Right renal cortex interstitium (tissue), 3 donors: Measurements from ENCODE around the gene ARL4C. TPM values are rescaled to one million over a fixed set of nuclear protein-coding genes. Genes with fewer than 3 reads are reported as not detected.

Experiments used
- DNase-seq, 3 donors: peaks; one replicate each; pipeline ENCODE4 v3.0.0-alpha.2; 2013; ENCODE audit warnings: low read depth in 3 of 3, low spot score in 2 of 3
- polyA plus RNA-seq, 3 donors: library from polyadenylated mRNA; unstranded; fragments of 120-200 nt; gene quantifications; one replicate each; pipeline ENCODE4 v1.2.1, GENCODE V29; 2013; ENCODE audit not compliant: insufficient read length in 3 of 3

ARL4C gene, protein sequence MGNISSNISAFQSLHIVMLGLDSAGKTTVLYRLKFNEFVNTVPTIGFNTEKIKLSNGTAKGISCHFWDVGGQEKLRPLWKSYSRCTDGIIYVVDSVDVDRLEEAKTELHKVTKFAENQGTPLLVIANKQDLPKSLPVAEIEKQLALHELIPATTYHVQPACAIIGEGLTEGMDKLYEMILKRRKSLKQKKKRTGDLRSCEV
- polyA plus RNA-seq = 10 to 100 TPM; 43.4 to 53.0 (median 49.2) TPM

DNA sequence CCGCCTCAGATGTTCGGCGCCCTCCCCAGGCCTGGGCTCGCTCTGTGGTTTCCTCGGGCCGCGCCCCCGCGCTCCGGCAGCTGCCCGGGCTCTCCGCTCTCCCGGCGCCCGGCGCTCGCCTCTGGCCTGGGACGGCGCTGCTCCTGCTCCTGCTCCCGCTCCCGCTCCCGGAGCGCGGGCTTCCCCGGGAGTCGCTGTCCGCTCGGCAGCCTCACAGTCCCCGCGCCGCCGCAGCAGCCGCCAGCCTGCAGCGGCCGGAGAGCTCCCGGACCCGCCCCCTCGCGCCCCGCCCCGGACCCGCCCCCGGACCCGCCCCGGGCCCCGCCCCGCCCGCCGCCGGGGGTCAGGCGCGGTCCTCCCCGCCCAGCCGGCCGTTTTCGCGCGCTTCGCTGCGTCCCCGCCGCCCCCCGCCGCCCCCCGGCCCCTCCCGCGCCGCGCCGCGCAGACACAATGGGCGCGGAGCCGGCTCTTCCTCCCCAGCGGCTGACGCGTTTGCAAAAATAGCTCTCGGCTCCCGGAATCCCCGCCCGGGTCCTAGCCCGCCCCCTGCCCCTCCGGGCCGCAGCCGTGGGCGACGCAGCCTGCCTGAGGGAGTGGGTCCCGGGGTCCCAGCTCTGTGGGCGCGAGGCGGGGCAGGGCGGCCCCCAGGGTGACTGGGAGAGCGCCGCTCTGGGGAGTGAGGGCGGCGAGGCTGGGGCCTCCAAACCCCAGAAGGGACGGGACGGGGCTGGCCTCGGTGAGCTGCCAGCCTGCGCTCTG is at the start of gene ARL4C:
Gene ARL4C (minus strand): TSS at position 247 of the 759 bp plus-strand sequence. CDS start 495 bp downstream, outside the sequence.
- no peak for DNase-seq

DNA sequence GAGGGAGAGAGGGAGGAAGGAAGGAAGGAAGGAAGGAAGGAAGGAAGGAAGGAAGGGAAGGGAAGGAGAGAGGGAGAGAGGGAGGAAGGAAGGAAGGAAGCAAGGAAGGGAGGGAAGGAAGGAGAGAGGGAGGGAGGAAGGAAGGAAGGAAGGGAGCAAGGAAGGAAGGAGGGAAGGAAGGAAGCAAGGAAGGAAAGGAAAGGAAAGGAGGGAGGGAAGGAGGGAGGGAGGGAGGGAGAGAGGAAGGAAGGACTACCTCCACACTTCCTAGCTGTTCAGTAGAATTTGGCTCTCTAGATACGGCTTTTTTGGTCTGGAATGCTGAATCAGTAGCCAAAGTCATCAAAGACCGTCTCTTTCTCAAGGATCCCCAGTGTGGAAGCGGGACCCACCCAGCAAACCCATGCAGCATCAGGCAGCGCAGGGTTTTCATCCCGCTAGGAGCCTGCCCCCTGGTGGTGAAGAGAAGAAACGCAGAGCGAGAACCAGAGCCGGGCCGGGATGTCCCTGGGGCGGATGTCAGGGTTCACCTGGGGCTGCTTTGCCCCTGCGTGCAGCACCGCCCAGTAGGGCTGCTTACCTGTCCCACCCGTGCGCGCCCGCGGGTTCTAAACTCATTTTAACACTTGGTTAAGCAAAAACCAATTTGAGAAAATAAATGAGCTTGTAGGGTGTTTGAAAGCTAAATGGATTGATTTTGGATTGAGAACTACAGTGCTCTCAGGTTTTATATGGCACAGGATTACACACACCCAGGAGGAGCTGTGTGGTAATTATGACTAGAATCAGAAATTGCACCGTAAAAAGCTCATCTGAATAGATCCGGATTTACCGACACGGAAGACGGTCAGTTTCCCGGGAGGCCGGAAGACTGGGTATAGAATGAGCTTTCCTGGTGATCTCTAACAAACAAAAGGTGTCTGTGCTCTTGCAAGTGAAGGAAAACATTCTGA is 48.1 kb upstream of the ARL4C start:
- peak; percentile 33 to 46 (median 34) for DNase-seq

- no peak for DNase-seq
Observed at GRCh38 chr2:234542742-234543141, 45.9 kb upstream of the ARL4C start.

DNA sequence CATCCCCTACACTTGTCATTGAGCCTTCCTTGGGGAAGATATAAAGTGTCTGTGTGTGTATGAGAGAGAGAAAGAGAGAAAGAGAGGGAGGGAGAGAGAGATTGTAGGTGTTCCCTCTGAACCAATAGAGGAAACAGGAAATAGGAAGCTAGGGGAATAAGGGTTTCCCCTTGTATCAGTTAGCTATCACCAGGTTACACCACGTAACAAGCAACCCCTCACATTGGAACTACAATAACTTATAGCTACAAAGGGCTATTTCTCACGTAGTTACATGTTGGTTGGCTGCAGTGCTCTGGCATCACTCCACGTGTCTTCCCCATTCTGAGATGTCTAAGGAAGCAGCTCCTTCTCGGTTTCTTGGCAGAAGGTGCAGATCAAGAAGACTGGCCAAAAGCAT is 41.0 kb upstream of the ARL4C start:
- DNase-seq = no peak

DNA sequence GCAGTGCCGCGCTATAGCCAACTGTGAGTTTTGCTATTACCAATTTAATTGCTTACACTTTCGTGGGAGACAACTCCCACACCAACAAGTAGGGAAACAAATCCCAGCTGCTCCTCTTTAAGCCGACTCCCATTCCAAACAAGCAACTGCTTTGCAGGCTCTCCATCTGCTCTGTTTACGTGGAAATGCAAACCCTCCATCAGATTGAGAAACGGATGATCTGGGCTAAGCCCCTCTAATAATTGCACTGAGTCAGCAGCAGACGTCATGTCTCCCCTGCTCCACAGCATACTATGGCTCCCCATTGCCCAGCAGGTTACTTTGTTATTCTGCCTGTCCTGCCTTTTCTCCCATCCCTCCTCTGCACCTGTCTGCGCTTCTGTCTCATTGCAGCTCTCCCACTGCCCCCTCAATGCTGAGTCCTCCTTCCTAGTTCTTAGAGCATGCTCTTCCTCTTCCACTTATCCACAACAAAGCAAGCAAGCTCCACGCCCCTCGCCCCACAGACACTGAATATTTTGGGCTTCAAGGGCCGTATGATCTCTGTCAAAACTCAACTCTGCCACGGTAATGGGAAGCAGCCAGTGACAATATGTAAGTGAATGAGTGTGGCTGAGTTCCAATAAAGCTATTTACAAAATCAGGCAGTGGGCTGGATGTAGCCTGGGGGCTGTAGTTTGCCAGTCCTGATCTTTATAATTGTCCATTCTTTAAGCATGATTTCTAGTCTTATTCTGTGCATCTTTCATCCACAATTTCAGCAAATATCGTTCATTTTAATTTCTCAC is 39.5 kb upstream of the ARL4C start:
- DNase-seq = no peak

DNA sequence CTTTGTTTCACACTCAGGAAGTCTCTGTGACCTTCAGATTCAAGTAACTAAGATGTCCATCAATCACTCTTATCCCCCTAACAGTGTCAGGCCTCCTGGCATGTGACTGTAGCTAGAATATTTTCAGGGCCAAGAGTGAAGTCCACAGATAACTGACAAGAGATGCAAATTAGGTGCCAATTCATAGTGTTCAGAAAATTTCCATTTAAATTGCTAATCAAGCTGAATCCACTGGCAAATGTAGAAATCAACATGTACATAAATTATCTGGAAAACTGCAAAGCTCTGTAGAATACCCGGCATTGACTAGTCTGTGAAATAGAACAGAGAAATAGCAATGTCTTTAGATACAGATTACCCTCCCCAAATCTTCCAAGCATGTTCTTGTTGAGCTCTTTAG is 38.6 kb upstream of the ARL4C start:
- DNase-seq = no peak

DNA sequence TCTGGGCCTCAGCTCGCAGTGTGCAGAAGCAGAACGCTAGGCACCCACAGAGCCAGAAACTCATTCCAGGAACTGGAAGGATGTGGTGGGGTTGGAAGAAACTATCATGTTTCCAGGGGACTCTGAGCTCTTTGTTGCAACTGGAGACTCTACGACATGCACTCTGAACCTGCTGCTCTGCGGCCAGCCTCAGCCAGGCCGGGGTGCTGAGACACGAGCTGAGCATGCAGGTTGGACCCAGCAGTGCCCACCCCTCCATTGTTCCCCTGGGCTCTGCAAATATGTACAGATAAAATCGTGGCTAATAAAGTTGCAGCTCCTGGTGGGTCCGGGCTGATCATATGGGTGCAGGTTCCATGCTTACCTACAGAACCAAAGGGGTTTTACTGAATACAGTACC is 37.6 kb upstream of the ARL4C start:
- DNase-seq = no peak

- no peak for DNase-seq
Observed at GRCh38 chr2:234533626-234534025, 36.7 kb upstream of the ARL4C start.

DNA sequence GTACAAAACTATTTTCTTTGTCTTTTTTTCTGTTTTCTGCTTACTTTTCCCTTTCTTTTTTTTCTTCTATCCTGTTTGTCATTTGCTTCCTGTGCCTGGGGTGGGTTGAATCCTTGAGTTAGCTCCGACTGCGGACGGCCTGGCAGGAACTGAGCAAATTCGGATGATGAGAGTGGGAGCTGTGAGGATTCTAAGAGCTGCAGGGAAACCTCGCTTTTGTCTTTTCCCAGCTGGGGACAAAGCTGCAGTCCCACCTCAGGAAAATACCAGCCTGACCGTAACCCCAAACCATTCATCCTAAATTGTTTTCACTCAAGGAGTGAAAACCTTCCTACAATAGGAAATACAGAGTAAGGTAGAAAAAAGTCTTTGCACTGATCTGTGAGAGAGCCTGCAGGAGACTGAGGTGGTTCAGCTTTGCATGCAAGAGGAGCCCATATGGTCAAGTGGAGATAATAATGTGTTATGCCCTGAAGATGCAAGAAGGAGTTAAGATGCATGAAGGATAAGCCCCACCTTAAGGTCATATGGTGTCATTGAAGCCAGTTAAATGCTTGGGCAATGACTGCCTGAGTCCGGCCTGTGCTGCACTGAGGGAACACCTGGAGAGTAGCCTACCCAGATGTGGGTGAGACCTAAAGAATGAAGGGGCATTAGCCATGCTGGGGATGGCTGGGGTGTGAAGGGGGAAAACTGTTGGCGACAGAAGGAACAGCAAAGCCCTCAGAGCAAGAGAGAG is 31.7 kb upstream of the ARL4C start:
- DNase-seq = no peak

DNA sequence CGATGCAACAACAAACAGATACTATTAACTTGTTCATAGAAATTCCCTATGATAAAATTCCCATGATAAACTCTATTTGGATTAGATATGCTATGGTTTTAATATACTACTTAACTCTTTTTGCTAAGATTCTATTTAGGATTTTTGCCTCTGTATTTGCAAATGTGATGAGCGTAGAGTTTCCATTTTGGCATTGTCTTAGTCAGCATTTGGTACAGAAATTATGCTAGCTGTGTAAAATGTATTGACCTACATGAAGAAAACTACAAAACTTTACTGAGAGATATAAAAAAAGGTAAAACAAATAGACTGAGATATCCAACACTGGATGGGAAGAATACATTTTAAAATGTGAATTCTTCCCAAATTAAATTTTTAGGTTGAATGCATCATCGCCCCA is 29.8 kb upstream of the ARL4C start:
- no peak for DNase-seq

DNA sequence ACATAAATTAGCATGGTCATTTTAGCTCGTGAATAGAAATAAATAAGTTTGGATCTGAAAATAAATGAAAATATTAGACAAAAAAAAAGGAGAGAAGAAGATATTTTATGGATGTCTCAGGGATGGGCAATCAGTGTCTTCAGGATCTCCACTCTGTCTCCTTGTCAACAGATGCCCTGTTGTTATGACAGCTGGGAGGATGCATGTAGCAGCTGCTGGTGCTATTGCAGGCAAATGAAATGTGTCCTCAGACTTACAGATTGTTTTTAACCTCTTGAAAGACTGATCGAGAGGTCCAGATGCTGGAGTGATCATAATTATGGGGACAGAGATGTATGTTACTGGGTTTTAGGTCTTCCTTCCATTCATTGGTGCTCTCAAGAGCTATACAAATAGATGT is 24.7 kb upstream of the ARL4C start:
- no peak for DNase-seq

DNA sequence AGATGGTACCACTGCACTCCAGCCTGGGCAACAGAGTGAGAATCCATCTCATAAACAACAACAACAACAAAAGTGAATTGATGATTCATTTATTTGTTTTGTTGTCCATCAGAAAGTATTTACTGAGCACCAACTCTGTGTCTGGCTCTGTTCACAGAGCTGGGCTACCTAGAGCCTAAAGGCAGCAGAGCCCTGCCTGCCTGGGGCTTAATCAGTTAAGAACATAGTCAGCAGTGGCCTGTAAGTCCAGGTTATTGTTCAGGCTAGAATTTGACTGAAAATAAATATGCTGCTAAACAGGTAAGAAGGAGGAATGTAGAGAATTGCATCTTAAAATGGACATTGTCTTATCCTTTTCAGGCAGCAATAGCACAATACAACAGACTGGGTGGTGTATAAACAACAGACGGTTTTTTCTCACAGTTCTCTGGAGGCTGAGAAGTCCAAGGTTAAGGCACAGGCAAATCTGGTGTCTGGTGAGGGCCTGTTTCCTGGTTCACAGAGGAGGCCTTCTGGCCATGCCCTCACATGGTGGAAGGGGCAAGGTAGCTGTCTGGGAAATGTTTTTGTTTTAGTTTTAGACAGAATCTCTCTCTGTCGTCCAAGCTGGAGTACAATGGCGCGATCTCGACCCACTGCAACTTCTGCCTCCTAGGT is 22.2 kb upstream of the ARL4C start:
- no peak for DNase-seq

GRCh38 chr2:234517971-234518370 is 21.1 kb upstream of the ARL4C start:
- no peak for DNase-seq

DNA sequence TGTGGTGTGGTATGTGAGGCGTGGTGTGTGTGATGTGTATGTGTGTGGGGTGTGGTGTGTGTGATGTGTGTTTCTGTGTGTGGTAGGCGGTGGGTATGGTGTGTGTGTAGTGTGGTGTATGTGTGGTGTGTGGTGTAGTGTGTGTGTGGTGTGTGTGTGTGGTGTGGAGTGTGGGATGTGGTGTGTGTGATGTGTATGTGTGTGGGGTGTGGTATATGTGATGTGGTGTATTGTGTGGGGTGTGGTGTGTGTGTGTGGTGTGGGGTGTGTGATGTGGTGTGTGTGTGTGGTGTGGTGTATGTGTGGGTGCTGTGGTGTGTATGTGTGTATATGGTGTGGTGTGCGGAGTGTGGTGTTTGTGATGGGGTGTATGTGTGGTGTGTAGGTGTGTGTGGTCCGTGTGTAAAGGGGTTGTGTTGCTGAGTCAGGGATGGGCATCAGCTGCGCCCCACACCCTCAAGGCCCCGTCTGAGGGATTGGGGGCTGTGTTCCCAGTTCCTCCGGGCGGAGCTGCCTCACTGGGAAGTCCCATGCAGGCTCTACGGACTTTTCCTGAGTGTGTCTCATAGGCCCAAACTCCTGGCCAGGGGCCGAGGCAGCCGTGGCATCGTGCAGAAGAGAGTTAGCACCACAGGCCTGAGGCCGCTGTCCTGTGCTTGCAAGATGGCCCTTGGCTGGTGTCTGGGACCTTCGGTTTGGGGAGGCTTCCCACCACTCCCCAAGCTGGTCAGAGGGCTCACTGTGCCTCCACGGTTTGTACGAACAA is 18.2 kb upstream of the ARL4C start:
- DNase-seq = no peak

GRCh38 chr2:234514099-234514498 is 17.2 kb upstream of the ARL4C start:
- no peak for DNase-seq

DNA sequence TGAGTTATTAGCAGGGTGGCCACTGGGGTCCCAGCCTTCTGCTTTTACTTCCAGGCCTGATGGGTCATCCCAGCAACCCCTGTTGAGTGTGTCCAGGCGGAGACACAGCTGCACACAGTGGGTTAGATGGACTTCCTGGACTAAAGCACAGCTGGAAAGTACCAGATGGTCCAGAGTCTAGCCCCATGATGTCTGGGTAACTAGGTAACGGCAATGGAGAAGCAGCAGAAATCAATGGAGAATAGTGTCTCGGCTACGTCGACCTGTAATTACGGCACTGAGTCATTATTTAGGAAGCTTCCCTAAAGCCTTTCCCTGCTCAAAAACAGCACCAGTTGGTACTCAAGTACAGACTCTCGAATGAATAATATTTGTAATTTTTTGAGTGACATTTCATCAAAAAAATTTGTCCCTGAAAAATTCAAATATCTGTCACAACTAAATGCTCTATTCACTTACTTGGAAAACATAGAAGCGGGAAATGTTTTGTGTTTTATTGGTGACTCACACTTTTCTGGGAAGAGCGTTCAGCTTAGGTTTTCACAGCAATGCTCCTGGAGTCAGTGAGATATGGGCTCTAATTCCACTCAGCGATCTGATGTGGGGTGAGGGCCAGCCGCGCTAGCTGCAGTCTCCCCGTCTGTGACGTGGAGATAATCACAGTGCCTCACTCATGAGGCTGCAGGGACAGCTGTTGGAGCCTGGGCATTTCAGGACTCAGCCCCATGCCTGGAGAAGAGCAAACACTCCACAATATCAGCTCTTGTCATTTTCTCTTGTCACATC is 16.2 kb upstream of the ARL4C start:
- DNase-seq = no peak

- DNase-seq = no peak
Observed at GRCh38 chr2:234502919-234503285, 6.0 kb upstream of the ARL4C start.
